MM.1S (cell line): ENCODE data around the gene EGFL7.

ENCODE experiments used
- DNase-seq: peaks from one replicate; pipeline ENCODE4 v3.0.0-alpha.2; 2015
- H2AFZ ChIP-seq: fragments of 300-600 bp; sonication (generic); 2 replicates; pipeline ENCODE4 v1.6.0; 2016; ENCODE audit warnings: antibody characterized with exemption, low read length
- H3F3A ChIP-seq: fragments of 300-600 bp; sonication (generic); 2 replicates; pipeline ENCODE4 v1.6.1; 2016; ENCODE audit warnings: mild to moderate bottlenecking, antibody characterized with exemption, low read length, moderate library complexity, mixed read lengths; ENCODE audit not compliant: insufficient read depth
- H3K27ac ChIP-seq: fragments of 300-600 bp; sonication (generic); 2 replicates; pipeline ENCODE4 v1.5.1; 2016; ENCODE audit warnings: mild to moderate bottlenecking, low read length
- H3K27me3 ChIP-seq: fragments of 300-600 bp; sonication (generic); replicated peaks from 2 replicates; pipeline ENCODE4 v1.6.0; 2016; ENCODE audit warnings: low read length; ENCODE audit not compliant: insufficient read depth
- H3K36me3 ChIP-seq: fragments of 300-600 bp; sonication (generic); replicated peaks from 2 replicates; pipeline ENCODE4 v1.6.1; 2016; ENCODE audit warnings: mild to moderate bottlenecking, low read length, mixed read lengths; ENCODE audit not compliant: insufficient read depth
- H3K4me1 ChIP-seq: fragments of 300-600 bp; sonication (generic); 2 replicates; pipeline ENCODE4 v1.6.1; 2016; ENCODE audit warnings: low read length, mixed read lengths
- H3K4me2 ChIP-seq: fragments of 300-600 bp; sonication (generic); 2 replicates; pipeline ENCODE4 v1.6.0; 2016; ENCODE audit warnings: low read depth, low read length
- H3K4me3 ChIP-seq: fragments of 300-600 bp; sonication (generic); 2 replicates; pipeline ENCODE4 v1.5.1; 2016; ENCODE audit warnings: low read length, mixed read lengths
- H3K79me2 ChIP-seq: fragments of 300-600 bp; sonication (generic); 2 replicates; pipeline ENCODE4 v1.6.1; 2016; ENCODE audit warnings: mixed run types, low read length, mixed read lengths
- H3K9ac ChIP-seq: fragments of 300-600 bp; sonication (generic); 2 replicates; pipeline ENCODE4 v1.6.1; 2016; ENCODE audit warnings: low read length, mixed read lengths
- H3K9me2 ChIP-seq: fragments of 300-600 bp; sonication (generic); replicated peaks from 2 replicates; pipeline ENCODE4 v1.6.1; 2016; ENCODE audit warnings: mild to moderate bottlenecking, low read length, mixed read lengths; ENCODE audit not compliant: insufficient read depth
- H3K9me3 ChIP-seq: fragments of 300-600 bp; sonication (generic); replicated peaks from 2 replicates; pipeline ENCODE4 v1.6.1; 2016; ENCODE audit warnings: mild to moderate bottlenecking, low read length, mixed read lengths; ENCODE audit not compliant: insufficient read depth
- H4K20me1 ChIP-seq: fragments of 300-600 bp; sonication (generic); 2 replicates; pipeline ENCODE4 v1.6.1; 2016; ENCODE audit warnings: mild to moderate bottlenecking, low read length, moderate library complexity, mixed read lengths; ENCODE audit not compliant: insufficient read depth
- EZH2 ChIP-seq: fragments of 300-600 bp; sonication (generic); optimal IDR thresholded peaks from 2 replicates; pipeline ENCODE3; 2017; ENCODE audit warnings: low read depth, mild to moderate bottlenecking, antibody characterized with exemption, low read length, mixed read lengths
- EZH2phosphoT487 ChIP-seq: fragments of 300-600 bp; sonication (generic); IDR thresholded peaks from 2 replicates; pipeline ENCODE4 v1.6.1; 2018; ENCODE audit warnings: antibody characterized with exemption, low read length
- TF ChIP-seq, protein P1 (sequence below): fragments of 300-600 bp; sonication (generic); IDR thresholded peaks from 2 replicates; pipeline ENCODE4 v1.5.1; 2016; ENCODE audit warnings: antibody characterized with exemption, low read length, mixed read lengths

The EGFL7 gene

DNA sequence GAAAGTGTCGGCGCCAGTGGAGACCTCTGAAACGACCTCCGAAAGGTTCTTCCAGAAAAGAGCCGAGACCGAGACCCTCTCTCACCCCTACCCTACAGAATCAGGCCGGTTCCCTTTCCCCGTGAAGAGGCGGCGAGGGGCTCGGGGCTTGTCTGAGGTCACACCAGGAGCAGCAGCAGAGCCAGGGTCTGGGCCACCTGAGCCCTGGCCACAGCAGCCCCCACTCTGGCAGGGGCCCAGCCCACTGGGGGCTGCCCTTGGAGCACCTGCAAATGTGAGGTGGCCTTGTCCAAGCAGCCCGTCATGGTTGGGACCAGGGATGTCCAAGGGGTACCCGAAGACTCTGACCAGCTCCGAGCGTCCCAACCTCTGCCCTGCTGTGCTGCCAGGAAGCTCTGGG is 15.3 kb downstream of the EGFL7 start:
- Histone ChIP-seq H3K4me2 (no peak overlapping the region), H3K9me2 (no peaks in the 10 kb centered on the region), H3K9me3 (no peaks in the 10 kb centered on the region), H3F3A (no peaks in the 10 kb centered on the region), H3K36me3 (no peaks in the 10 kb centered on the region), H3K9ac (no peak overlapping the region), H4K20me1 (no peaks in the 10 kb centered on the region), H2AFZ (no peak overlapping the region), H3K27me3 (peaks cover 95% of the 10 kb centered on the region), H3K4me3 (no peak overlapping the region), H3K27ac (no peak overlapping the region), H3K4me1 (no peaks in the 10 kb centered on the region), H3K79me2 (no peaks in the 10 kb centered on the region)
- no peak for DNase-seq
- TF ChIP-seq EZH2phosphoT487 = no peak
- no peak for TF ChIP-seq EZH2
- TF ChIP-seq, protein P1, sequence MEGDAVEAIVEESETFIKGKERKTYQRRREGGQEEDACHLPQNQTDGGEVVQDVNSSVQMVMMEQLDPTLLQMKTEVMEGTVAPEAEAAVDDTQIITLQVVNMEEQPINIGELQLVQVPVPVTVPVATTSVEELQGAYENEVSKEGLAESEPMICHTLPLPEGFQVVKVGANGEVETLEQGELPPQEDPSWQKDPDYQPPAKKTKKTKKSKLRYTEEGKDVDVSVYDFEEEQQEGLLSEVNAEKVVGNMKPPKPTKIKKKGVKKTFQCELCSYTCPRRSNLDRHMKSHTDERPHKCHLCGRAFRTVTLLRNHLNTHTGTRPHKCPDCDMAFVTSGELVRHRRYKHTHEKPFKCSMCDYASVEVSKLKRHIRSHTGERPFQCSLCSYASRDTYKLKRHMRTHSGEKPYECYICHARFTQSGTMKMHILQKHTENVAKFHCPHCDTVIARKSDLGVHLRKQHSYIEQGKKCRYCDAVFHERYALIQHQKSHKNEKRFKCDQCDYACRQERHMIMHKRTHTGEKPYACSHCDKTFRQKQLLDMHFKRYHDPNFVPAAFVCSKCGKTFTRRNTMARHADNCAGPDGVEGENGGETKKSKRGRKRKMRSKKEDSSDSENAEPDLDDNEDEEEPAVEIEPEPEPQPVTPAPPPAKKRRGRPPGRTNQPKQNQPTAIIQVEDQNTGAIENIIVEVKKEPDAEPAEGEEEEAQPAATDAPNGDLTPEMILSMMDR = no peak

DNA sequence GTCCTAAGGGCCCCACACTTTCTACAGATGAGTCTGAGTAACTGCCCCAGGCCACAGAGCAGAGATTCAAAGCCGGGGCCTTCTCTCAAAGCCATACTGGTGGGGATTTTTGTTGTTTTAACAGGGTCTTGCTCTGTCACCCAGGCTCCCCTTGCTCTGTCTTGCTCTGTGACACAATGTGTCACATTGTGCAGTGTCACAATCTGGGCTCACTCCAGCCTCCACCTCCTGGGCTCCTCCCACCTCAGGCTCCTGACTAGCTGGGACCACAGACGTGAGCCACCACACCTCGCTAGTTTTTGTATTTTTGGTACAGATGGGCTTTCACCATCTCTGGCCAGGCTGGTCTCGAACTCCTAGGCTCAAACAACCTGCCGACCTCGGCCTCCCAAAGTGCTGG is 15.9 kb downstream of the EGFL7 start:
- no peaks in the 10 kb centered on the region for H3F3A ChIP-seq
- no peak for TF ChIP-seq EZH2phosphoT487
- TF ChIP-seq, protein P1 = no peak
- no peak for TF ChIP-seq EZH2
- H3K9me3 ChIP-seq = no peaks in the 10 kb centered on the region
- no peaks in the 10 kb centered on the region for H4K20me1 ChIP-seq
- no peaks in the 10 kb centered on the region for H3K79me2 ChIP-seq
- H3K36me3 ChIP-seq = no peaks in the 10 kb centered on the region
- DNase-seq = no peak
- H3K9me2 ChIP-seq = no peaks in the 10 kb centered on the region
- no peak overlapping the region for H2AFZ ChIP-seq
- H3K27ac ChIP-seq = no peak overlapping the region
- no peak overlapping the region for H3K9ac ChIP-seq
- peaks cover 95% of the 10 kb centered on the region for H3K27me3 ChIP-seq
- no peaks in the 10 kb centered on the region for H3K4me1 ChIP-seq
- H3K4me2 ChIP-seq = no peak overlapping the region
- no peak overlapping the region for H3K4me3 ChIP-seq

DNA sequence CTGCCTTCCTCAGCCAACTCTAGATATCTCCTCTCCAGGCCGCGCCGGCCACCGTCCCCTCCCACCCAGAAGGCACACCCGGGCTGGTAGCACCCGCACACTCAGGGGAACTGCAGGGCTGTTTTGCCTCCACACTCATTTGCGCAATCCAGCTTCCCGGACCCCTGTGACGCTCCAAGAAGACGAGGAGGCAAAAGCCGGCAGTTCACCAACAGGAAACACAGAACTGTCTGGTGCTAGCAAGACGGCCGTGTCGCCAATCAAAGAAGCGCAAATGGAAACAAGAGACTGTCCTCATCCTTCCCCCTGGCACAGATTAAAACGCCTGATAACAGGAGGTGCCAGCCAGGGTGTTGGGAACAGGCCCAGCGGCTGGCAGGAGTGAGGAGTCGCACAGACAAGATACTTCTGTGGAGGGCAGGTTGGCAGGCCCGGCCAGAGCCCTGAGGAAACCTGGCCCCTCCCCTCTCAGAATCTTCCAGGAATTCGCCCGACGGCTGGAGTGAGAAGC is 16.8 kb downstream of the EGFL7 start:
- peaks cover 95% of the 10 kb centered on the region for H3K27me3 ChIP-seq
- no peak overlapping the region for H3K27ac ChIP-seq
- no peak overlapping the region for H3K4me3 ChIP-seq

More for the DNA sequence above, 16.8 kb downstream of the EGFL7 start:
- H4K20me1 ChIP-seq = no peaks in the 10 kb centered on the region
- H3K79me2 ChIP-seq = no peaks in the 10 kb centered on the region
- TF ChIP-seq EZH2 (no peak), EZH2phosphoT487 (no peak)
- TF ChIP-seq, protein P1 = no peak
- no peaks in the 10 kb centered on the region for H3K9me3 ChIP-seq
- H3K9me2 ChIP-seq = no peaks in the 10 kb centered on the region
- no peak overlapping the region for H3K9ac ChIP-seq
- DNase-seq = no peak
- H2AFZ ChIP-seq = no peak overlapping the region
- H3K4me1 ChIP-seq = no peaks in the 10 kb centered on the region
- no peaks in the 10 kb centered on the region for H3K36me3 ChIP-seq
- H3F3A ChIP-seq = no peaks in the 10 kb centered on the region
- H3K4me2 ChIP-seq = no peak overlapping the region
